ENCODE measurements around the gene PSAPL1.

The PSAPL1 gene

DNA sequence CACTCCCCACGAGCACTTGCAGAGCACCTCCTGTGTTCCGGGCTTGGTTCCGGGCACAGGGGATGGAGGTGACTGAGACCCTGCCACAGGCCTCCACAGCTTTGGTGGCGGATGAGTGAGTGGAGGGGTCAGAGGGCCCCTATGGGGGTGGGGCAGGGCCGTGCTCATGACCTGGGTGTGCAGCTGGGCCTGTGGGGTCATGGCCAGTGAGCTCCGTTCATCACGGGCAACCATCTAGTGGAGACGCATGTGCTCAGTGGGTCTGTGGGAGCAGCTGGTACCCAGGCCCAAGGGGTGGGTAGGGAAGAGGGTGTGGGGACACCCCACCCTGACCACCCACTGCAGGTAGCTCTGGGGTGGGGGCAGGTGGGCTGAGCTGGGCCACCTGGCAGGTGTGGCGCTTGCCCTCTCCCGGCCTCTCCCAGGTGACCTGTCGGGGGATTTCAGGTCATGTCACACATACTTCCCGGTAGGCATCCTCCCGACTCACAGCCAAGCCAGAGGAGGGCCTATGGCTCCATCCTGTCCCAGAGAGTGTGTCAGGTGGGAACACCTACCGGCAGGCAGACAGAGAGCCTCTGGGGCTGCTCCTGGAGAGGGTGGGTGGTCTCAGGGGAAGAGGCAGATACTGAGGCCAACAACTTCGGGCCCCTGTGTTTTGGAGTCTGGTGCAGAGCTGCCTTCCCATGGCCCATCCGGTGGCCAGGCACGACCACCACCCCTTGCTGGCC lies 3.6 kb downstream of the PSAPL1 start:
- DNase-seq, result no peak

DNA sequence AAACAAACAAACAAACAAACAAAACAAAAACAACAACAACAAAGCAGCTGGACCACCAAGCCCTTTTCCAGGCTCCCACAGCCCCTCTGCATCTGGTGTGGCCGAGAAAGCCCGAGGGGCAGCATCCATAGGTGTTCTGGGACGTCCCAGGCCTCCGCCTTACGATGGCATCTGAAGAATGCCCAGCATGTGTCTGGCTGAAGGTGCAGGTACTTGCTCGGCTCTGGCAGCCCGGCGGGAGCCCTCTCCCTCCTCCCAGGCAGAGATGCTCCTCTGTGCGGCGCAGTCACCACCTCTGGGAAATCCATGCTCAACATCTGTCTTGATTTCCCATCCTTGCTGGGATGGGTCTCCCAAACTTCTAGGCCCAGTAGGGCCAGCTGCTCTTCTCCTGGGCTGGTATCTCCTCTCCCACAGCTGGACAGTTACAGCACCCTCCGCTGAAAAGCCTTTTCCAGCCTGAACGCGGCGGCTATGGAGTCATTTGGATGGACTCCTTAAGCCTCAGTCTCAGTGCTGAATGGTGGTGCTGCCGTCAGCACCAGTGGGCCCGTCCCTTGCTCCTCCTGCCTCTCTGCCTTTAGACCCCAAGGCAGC lies 4.3 kb downstream of the PSAPL1 start:
- DNase-seq, result no peak

DNA sequence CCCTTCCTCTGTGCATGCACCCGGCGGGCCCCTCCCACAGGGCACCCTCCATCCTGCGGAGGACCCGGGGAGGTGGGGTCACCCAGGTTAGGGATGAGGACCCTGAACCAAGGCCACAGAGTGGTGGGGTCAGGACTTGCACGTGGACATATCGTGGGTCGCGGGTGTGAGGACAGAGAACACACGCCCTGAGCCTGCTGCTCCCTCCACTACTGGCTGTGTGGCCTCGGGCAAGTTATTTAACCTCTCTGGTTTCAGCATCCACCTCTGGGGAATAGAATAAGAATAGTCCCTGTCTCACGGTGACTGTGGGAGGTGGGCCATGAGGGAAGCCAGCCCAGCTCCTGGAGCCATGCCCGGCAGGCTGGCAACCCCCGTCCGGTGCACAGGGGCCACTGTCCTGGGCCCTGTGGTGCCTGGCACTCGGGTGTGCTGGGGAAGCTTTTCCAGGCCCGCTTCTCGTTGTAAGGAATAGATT lies 5.1 kb downstream of the PSAPL1 start:
- DNase-seq, result no peak

DNA sequence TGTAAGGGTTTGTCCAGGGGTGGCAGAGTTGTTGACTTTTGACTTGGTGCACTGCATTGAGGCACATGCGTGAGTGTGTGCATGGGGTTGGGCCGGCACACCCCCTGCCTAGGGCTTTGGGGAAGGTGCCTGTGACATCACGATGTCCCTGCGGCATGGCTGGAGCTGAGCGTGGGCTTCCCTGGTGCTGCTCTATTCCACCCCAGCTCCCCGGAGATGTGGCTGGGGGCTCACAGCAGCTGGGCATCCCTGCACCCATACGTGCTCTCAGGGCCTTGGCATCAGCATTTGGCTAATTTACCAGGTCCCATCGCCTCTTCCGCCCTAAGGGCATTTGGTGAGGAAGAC lies 5.7 kb downstream of the PSAPL1 start:
- DNase-seq, result no peak

DNA sequence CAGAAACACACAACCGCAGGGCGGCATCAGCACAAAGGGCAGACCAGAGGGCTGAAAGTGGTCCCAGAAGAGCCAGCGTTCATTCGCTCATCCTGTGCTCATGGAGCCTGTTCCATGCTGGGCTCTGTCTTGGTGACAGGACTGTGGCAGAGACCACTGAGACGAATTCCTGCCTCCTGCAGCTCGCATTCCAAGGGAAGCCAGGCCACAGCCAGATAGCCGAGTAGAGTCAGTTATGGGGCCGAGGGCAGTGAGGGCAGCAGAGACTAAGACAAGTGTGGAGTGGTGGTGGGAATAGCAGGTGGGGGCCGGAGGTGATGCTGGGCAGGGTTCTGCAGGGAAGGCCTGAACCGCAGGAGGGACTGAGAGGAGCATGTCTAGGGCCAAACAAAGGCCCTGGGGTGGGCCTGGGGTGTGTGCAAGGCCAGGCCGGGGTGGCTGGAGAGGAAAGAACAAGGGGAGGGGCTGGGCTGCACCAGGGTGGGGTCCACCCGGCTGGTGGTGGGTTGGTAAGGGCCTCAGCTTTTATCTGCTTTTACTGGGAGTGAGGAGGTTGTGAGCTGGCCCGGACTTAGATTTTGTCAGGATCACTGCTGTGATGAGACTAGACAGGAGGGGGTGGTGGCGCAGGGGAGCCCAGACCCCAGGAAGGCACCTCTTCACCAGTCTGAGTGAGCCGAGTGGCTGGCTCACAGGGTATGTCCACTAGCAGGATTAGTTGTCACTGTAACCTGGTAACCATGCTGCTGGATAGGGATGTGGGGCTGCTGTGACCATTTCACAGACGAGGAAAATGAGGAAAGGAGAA lies 6.3 kb downstream of the PSAPL1 start:
- no peak for DNase-seq

DNA sequence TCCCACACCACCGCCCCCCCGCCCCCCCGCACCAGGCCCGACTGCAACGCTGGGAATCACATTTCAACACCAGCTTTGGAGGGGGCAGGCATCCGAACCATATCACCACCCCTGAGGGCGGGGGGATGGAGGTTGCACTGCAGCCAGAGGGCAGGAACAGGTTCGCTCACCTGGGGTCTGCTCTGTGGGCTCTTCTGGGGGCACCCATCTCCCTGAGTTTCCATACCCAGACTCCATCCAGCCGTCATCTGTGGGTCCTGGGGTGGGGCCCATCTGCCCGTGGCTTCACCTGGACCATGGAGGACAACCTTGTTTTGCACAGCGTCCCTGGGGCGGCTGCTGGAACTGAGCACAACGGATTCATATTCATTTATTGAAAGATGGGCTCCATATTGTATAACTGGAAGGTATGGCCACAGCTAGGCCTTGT lies 6.9 kb downstream of the PSAPL1 start:
- DNase-seq, result no peak

DNA sequence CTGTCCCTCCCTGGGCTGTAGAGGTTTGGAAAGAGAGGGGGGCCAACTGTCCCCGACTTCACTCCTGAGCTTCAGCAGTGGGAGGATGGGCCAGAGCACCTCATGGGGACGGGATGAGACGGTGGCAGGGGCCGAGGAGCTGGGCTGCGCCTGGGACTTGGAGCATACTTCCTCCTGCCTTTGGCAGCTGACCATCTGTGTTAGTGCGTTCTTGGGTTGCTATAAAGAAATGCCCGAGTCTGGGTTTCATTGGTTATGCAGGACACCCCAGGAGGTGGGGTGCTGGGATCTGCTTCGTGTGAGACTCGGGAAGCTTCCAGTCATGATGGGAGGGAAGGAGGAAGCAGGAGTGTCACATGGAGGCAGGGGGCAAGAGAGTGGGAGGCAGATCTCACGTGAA lies 7.4 kb downstream of the PSAPL1 start:
- DNase-seq, result no peak

DNA sequence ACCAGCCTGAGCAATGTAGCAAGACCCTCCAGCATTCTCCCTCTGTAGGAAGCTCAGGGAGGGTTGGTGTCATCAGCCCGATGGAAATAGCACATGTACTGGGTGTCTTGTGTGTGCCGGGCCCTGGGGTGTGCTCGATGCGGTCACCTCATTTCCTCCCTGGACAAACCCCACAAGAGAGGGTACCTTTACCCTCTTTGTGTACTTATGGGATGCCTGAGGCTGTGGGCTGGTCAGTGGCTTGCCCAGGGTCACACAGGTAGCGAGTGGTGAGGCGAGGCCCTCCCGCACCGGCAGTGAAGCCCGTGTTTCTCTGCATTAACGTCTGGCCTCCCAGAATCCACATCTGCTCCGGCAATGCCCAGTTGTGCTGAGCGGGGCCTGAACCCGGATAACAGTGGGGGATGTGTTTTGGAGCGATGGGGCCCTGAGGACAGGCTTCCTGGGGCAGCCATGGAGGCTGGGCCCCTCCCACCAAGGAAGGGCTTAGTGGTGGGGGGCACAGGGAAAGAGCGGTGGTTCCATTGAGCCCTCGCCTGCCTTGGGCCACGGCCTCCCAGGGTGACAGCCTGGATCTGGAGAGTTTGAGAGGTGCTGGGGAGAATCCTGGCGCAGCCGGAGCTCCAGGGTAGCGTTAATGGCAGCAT lies 8.1 kb downstream of the PSAPL1 start:
- DNase-seq, result no peak

DNA sequence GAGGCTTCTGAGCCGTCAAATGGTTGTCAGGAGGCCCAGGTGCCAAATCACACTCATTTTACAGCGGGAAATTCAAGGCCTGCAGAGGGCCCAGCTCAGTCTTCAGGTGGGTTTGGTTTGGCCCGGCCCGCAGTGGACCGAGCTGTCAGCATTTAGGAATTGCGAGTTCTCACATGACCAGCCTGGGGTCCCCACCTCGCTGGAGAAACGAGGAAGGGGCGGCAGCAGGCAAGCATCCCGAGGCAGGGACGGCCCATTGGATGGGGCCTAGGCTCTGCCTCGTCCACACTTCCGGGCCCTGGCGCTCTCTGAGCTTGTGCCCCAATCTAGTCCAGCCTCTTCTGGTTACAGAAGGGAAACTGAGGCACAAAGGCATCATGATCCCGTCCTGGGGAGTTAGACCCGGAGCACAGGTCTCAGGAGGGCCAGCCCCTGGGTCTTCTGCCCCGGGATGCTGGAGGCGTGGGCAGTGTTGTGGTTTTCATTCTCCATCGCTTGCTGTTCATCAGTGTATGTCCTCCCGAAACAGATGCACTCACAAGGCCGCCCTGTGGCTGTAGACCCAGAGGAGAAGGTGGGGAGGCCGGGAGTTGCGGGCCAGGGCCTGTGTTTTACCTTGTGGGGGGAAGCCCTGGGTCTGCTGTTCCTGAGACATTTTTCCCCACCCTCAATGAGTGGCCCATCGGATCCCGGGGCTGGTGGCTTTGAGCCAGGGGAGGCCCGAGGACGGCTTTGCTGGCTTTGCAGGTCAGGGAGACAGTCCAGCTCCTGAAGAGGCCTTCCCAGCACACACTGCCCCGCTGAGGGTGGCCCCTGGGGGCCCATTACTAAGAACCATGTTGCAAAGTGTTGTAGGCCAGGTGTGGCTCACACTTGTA lies 8.9 kb downstream of the PSAPL1 start:
- no peak for DNase-seq

DNA sequence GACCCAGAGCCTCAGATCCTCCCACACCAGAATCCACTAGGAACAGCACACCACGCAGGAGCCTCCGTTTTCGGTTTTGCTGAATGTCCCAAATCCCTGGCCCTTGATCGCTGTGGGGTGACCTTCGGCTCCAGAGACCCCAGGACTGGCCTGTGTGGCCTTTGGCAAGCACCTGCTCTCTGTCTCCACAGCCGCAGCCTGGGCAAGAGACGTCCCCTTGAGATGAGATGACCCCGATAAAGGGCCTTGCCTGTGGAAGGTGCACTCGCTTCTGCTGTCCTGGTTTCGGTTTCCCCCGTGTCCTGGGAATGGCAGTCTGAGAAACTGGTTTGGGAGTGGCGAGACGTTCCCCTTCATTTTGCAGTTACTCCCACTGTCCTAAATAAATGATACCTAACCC lies 9.6 kb downstream of the PSAPL1 start:
- no peak for DNase-seq

DNA sequence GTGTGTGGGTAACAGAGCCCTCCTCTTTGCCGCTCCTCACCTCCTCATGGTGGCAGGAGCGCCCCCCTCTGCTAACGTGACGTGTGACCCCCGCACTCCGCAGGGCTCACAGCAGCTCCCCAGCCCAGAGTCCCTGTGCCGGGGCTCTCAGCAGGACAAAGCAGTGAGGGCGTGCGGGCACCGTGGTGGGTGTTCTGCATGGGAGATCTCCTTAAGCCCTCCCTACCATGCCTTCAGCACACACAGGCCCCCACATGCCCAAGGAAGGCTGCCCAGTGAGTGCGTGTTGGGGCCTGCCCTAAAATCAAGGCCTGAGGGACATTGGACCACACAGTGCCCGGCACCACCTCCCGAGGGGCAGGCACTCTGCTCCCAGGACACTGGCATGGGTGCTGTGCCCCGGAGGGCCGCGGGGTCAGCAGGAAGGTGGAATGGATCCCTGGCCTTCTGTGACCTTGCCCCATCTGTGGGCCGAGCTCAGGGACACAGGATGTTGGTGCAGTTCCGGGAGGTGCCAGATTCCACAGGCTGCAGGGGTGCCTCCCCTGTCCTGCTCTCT lies 10.1 kb downstream of the PSAPL1 start:
- DNase-seq, result no peak

DNA sequence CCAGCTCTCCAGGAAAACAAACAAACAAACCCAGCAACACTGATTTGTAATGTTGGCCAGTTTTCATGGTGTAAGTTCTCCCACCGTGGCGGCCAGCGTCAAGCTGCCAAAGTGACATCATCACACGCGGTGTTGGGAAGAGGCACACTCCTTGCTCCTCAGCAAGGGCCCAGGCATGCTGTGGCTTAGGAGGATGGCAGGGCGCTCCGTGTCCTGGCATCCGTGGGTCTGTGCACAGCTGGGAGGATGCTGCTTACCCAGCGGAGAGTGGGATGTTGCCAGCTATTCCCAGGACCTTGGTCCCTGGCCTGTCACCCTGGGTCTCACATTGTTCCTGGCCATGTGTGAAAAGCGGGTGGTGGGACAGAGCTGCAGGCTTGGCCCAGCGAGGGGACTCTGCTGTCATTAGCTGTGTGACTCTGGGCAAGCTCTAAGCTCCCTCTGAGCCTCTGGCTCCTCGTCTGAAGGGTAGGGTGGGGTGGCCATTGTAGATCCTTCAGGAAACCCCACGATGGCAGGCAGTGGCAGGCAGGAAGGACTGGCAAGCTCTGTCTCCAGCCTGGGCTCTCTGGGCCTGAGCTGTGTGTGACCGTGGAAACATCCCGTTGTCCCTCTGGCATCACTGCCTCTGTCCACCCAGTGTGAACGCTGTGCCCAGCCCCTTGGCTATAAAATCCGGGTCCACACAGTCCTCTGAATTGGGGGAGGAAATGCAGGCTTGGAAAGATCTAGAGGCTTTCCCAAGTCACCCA lies 10.8 kb downstream of the PSAPL1 start:
- DNase-seq, result no peak

DNA sequence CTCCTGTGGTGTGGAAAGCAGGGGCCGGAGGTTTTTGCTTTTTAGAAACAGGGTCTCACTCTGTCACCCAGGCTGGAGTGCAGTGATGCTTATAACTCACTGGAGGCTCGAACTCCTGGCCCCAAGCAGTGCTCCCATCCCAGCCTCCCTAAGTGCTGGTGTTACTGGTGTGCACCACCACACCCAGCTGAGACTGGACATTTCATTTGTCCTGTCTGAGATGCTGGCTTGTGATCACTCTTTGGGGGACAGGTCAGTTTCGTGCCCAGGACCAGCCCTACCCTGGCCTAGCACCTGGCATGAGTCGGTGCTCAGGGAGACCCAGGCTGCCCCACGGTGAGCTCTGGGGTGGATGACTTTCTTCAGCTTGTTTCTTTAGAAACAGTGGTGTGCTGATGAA lies 11.3 kb downstream of the PSAPL1 start:
- DNase-seq, result no peak

DNA sequence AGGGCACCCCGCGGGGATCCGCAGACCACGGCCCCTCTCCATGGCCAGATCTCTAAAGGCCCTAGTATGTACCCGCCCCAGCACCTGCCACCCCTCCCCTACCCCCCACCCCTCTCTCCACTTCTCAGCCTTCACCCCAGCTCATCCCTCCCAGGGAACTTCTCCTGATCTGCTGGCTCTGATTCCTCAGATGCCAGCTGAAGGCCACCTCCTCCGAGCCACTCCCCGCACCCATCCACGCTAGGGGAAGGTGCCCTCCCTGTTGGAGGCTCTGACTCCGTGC lies 11.9 kb downstream of the PSAPL1 start:
- no peak for DNase-seq

DNA sequence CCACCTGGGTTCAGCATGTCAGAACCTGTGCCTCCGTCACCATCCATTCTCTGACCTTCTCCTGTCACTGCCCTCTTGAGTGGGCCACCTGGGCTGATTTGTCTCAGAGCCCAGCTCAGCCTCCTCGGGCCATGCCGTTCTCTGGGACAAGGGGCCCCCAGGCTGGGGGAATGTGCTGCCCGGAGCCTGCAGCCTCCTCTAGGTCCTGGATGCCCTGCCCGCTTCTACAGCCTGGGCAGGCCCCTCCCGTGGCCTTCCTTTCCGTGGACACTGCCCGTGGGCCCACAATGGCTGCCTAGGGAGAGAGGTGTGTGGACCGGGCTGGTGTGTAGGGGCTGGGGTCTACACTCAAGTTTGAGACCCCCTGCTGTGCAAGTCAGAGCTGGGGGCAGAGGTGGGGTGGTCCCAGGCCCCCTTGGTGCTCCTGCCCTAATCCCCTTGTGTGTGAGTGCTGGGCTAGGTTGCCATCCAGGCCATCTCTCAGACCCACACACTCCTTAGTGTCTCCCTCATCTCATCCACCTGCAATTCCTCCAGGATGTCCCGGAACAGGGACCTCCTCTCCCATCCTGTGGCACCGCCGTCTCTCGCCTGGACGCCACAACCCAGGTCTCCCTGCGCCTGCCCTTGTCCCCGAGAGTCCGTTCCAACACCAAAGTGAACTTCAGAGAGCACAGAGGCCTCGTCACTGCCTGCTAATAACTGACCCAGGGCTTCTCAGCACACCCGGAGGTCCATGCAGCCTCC lies 12.4 kb downstream of the PSAPL1 start:
- no peak for DNase-seq

DNA sequence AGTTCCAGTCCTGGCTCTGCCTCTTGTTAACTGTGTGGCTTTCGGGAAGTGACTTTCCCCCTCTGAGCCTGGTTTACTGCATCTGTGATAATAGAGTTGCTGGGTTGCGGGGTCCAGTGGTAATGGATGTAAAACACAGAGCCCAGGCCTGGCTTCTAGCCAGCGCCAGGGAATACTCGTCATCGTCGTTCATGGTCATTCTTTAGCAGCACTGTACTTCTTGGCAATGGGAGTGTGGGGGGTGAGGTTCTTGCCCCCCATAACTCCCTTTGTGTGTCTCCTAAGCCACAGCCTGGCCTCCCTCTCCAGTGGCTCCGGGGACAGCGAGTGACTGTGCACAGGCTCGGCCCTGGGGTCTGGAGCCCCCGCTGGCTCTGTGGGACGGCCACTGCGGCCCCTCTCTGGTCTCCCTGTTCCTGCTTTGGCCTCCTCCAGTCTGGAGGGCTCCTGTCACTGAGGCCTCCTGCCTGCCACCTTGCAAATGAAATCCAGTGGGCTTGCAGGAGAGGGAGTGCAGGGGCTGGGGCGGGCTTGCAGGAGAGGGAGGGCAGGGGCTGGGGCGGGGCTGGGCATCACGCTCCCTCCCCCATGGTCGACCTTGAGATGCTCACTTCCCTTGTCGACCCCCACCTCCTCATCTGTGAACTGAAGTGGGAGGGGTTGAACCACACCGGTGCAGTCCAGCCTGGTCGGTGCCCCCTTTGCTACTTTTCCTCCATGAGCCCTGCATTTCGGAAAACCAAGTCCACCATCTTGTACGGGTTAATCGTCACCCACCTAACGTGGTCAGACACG lies 13.2 kb downstream of the PSAPL1 start:
- DNase-seq, result no peak

DNA sequence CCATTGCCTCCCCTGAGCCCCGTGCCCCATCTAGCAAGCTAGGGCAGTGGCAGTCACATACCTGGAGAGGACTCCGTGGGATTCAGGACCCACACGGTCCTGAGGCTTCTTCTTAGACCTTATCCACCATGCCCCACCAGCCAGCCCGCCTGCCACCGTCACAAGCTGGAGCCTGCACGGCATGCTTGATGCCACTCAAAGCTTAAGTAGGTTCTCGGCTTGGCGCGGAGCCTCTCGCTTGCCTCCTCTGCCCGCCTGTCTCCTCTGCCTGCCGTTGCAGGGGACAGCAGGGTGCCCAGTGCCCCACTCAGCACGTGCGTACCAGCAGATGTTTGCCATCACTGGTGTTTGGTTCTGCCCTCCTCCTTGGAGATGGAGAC lies 14.1 kb downstream of the PSAPL1 start:
- no peak for DNase-seq

DNA sequence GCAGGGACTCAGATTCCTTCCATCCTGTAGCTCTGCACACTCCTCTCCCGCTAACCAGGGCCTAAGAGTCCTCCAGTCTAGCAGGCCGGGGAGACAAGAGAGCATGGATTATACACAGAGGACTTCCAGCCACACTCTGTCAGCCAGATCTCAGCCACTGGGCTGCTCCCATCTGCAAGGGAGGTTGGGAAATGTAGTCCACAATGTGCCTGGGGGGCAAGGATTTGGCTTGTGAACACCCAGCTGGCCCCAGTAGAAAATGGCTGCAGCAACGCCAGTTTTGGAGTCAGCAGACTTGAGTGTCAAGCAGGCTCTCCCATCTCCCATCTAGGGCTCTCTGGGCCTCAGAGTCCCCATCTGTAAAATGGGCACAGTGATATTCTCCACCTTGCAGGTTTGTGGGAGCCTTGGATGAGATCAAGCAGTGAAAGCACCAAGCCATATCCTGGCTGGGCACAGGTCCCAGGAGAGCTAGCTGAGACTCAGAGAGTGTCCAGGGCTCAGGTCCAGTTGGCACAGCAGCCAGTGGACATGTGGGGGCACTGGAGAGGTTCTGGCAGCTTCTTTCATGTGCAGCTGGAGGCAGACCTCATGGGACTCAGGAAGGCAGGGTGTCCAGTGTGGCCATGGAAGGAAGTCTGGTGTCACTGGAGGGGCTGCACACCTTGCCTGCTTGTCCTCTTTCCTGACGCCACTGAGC lies 14.6 kb downstream of the PSAPL1 start:
- DNase-seq, result no peak
